KMS-11 (cell line): ENCODE data around the gene KDM2A.
A peak's percentile ranks its signal among the peaks of the same experiment; 100 is the strongest.

Experiments
- H2AFZ ChIP-seq: fragments of 200-600 bp; sonication (generic); 2 replicates; pipeline ENCODE4 v1.6.1; 2016; ENCODE audit warnings: antibody characterized with exemption, mixed run types, low read depth
- H3K27ac ChIP-seq: fragments of 200-600 bp; sonication (generic); 2 replicates; pipeline ENCODE4 v1.6.1; 2016; ENCODE audit warnings: mild to moderate bottlenecking, mixed run types
- H3K27me3 ChIP-seq: fragments of 200-600 bp; sonication (generic); 2 replicates; pipeline ENCODE4 v1.6.1; 2017; ENCODE audit warnings: mild to moderate bottlenecking, low read depth, mixed run types, moderate library complexity; ENCODE audit not compliant: insufficient read depth
- H3K36me3 ChIP-seq: fragments of 200-600 bp; sonication (generic); 2 replicates; pipeline ENCODE4 v1.6.1; 2017; ENCODE audit warnings: mild to moderate bottlenecking, mixed run types; ENCODE audit not compliant: insufficient read depth
- H3K4me1 ChIP-seq: fragments of 200-600 bp; sonication (generic); 2 replicates; pipeline ENCODE4 v1.6.1; 2016; ENCODE audit warnings: mild to moderate bottlenecking, low read depth, mixed run types; ENCODE audit not compliant: poor library complexity, severe bottlenecking
- H3K4me2 ChIP-seq: fragments of 200-600 bp; sonication (generic); 2 replicates; pipeline ENCODE4 v1.7.0; 2016; ENCODE audit warnings: mild to moderate bottlenecking, mixed run types
- H3K4me3 ChIP-seq: fragments of 200-600 bp; sonication (generic); IDR thresholded peaks from 2 replicates; pipeline ENCODE4 v1.6.1; 2017; ENCODE audit warnings: low read depth, low read length, mixed read lengths; ENCODE audit not compliant: insufficient read depth
- H3K79me2 ChIP-seq: fragments of 200-600 bp; sonication (generic); 2 replicates; pipeline ENCODE4 v1.6.1; 2016; ENCODE audit warnings: low read depth, mixed run types; ENCODE audit not compliant: insufficient read depth
- H3K9ac ChIP-seq: fragments of 200-600 bp; sonication (generic); 2 replicates; pipeline ENCODE4 v1.6.1; 2016; ENCODE audit warnings: mild to moderate bottlenecking, mixed run types
- H4K20me1 ChIP-seq: fragments of 200-600 bp; sonication (generic); 2 replicates; pipeline ENCODE4 v1.6.1; 2016; ENCODE audit warnings: mild to moderate bottlenecking, mixed run types; ENCODE audit not compliant: insufficient read depth
- TF ChIP-seq, protein P1 (sequence below): fragments of 200-600 bp; sonication (generic); conservative IDR thresholded peaks from 2 replicates; pipeline ENCODE4 v1.6.1; 2017; ENCODE audit warnings: low read depth, mild to moderate bottlenecking, antibody characterized with exemption, low read length, moderate library complexity, mixed read lengths

Gene KDM2A

DNA sequence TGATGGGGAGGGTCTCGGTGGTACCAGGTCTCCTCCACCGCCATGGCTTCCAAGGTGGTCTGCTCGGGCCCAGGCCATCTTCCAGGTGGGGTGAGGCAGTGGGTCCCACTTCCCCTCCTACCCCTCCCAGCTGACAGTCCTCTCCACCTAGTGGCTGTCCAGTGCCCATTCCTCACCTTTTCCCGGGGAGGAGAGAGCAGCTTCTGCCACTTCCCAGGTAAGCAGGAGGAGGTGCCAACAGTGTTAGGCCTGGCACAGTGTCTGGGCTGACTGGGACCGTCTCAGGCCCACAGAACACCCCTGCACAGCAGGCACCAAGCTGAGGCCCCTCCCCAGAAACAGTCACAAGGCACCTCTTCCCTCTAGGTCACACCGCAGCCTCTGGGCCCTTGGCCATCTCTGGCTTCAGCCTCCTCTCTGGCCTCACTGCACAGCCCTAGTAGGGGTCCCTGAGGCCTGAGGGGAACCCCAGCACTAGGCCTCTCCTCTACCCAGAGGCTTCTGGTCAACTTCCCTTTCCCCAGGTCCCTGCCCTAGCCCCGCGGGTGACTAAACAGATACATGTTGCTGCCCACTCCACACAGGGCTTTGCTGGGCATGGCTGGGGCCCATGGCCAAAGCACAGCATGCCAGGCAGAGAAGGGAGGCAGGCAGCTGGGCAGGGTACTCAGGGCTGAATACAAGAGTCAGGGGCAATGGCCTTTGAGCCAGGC, 167.7 kb downstream of the KDM2A start:
- H2AFZ ChIP-seq = no peak overlapping the region
- peaks cover 16% of the 10 kb centered on the region for H3K79me2 ChIP-seq
- H3K27me3 ChIP-seq = no peaks in the 10 kb centered on the region
- H3K4me2 ChIP-seq = no peak overlapping the region
- 0 out of 2 replicates have a peak, but pooled peaks cover 2% of the 10 kb centered on the region for H3K36me3 ChIP-seq
- no peaks in the 10 kb centered on the region for H4K20me1 ChIP-seq
- no peak overlapping the region for H3K4me3 ChIP-seq
- peaks cover 27% of the 10 kb centered on the region for H3K4me1 ChIP-seq
- peak overlapping the region; percentile 100 for H3K27ac ChIP-seq
- TF ChIP-seq, protein P1, sequence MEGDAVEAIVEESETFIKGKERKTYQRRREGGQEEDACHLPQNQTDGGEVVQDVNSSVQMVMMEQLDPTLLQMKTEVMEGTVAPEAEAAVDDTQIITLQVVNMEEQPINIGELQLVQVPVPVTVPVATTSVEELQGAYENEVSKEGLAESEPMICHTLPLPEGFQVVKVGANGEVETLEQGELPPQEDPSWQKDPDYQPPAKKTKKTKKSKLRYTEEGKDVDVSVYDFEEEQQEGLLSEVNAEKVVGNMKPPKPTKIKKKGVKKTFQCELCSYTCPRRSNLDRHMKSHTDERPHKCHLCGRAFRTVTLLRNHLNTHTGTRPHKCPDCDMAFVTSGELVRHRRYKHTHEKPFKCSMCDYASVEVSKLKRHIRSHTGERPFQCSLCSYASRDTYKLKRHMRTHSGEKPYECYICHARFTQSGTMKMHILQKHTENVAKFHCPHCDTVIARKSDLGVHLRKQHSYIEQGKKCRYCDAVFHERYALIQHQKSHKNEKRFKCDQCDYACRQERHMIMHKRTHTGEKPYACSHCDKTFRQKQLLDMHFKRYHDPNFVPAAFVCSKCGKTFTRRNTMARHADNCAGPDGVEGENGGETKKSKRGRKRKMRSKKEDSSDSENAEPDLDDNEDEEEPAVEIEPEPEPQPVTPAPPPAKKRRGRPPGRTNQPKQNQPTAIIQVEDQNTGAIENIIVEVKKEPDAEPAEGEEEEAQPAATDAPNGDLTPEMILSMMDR = no peak
- no peak overlapping the region; the same call in 1 of the 2 replicates for H3K9ac ChIP-seq

DNA sequence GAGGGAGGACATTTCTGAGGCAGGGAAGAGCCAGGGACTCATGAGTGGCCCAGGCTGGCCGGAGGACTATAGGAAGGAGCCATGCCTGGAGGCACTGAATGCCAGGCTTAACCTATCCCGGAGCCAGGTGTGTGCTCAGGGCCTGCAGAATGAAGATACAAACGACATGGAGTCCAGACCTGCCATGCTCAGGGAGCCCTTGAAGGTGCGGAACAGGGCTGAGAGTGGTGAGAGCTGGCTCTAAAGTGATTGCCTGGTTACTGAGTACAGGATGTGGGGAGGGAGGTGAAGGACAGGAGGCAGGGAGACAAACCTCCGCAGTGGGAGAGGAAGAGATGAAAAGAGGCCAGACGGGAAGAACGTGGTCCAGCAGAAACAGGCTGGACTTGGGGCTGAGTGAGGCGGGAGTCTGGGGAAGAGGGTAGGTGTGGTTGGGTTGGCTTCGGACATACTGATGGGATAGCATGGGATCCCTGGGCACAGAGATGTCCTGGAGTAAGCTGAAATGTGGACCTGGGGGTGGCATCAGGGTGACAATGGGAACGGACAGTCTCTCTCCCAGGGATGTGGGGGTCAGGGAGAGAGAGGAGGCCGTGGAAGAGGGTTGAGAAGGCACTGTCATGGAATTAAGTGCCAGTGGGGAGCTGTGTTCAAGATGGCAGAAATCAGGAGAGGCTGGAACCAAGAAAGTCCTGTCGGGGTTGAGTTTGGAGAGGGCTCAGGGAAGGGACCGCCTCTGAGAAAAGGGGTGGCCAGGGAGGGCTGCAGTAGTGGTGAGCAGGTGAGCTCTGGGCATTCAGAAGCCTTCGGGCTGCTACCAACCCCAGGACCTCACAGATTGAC, 168.5 kb downstream of the KDM2A start:
- Histone ChIP-seq H4K20me1 (no peaks in the 10 kb centered on the region), H3K9ac (peak overlapping the region; percentile 97), H3K4me2 (peak overlapping the region; percentile 83), H3K27me3 (no peaks in the 10 kb centered on the region), H2AFZ (peak overlapping the region; percentile 45; the same call in 1 of the 2 replicates), H3K27ac (peak overlapping the region; percentile 100), H3K79me2 (peaks cover 16% of the 10 kb centered on the region), H3K4me3 (no peak overlapping the region), H3K4me1 (peaks cover 27% of the 10 kb centered on the region), H3K36me3 (0 out of 2 replicates have a peak, but pooled peaks cover 2% of the 10 kb centered on the region)
- TF ChIP-seq, protein P1 = no peak

DNA sequence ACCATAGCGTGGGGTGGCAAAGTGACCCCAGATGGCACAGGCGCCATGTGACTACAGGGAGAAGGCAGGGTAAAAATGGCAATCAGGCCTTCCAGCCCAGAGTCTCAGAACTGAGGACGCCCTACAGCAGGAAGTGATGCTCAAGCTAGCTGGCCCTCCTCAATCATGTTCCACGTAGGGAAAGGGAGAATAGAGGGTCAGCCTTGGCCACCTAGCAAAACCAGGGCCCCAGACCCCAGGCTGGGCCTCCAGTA, 169.1 kb downstream of the KDM2A start:
- Histone ChIP-seq H4K20me1 (no peaks in the 10 kb centered on the region), H3K27me3 (no peaks in the 10 kb centered on the region), H3K4me2 (peak overlapping the region; percentile 83), H3K4me1 (peaks cover 27% of the 10 kb centered on the region), H3K79me2 (peaks cover 16% of the 10 kb centered on the region), H3K4me3 (no peak overlapping the region), H2AFZ (peak overlapping the region; percentile 45; the same call in 1 of the 2 replicates), H3K9ac (peak overlapping the region; percentile 97), H3K36me3 (0 out of 2 replicates have a peak, but pooled peaks cover 6% of the 10 kb centered on the region), H3K27ac (peak overlapping the region; percentile 100)
- TF ChIP-seq, protein P1 = no peak

DNA sequence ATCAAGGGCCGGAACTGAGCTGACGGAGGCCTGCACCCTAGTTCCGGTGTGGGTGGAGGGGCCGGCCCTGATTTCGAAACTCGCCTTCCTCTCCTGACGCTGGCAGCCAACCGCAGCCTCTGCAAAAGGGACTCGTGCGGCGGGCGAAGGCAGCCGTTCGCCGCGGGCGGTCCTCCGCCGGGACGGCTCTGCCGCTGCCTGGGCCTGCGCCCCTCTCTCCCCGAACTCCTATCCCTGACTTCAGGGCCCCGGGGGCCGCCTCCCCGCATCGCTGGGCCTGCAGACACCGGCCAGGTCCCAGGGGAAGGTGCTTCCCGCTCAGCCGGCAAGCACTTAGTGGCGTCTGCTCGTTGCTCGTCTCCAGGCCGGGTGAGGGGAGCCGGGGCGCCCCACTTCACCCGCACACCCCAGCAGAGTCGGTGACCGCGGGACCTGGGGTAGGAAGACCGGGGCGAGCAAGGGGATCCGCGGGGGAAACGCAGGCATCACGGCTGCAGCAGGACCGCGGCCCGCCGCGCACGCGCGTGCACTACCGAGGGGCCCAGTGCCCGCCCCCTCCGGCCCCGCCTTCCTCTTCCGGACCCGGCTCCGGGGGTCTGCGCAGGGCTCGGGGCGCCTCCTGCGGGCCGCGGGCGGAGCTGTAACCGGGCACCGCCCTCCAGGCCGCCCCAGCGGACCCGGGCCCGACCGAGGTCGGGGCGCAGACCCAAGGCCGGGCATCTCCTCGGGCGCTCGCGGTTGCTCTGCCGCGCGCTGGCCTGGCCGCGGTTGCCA, 169.6 kb downstream of the KDM2A start:
- H3K4me1 ChIP-seq = peaks cover 27% of the 10 kb centered on the region
- peak overlapping the region; percentile 100 for H3K27ac ChIP-seq
- peak overlapping the region; percentile 83 for H3K4me2 ChIP-seq
- no peak overlapping the region for H3K4me3 ChIP-seq
- H3K36me3 ChIP-seq = 0 out of 2 replicates have a peak, but pooled peaks cover 6% of the 10 kb centered on the region
- peak overlapping the region; percentile 97 for H3K9ac ChIP-seq
- peaks cover 16% of the 10 kb centered on the region for H3K79me2 ChIP-seq
- no peaks in the 10 kb centered on the region for H4K20me1 ChIP-seq
- TF ChIP-seq, protein P1 = no peak
- no peaks in the 10 kb centered on the region for H3K27me3 ChIP-seq
- H2AFZ ChIP-seq = peak overlapping the region; percentile 45; the same call in 1 of the 2 replicates
